Measurements from ENCODE around the gene EFNA5. TPM values are rescaled to one million over a fixed set of nuclear protein-coding genes. Genes with fewer than 3 reads are reported as not detected.
A peak's percentile ranks its signal among the peaks of the same experiment; 100 is the strongest.

EFNA5 gene
- total RNA-seq, 1 donor from 2014 or later = 57.5 TPM

DNA sequence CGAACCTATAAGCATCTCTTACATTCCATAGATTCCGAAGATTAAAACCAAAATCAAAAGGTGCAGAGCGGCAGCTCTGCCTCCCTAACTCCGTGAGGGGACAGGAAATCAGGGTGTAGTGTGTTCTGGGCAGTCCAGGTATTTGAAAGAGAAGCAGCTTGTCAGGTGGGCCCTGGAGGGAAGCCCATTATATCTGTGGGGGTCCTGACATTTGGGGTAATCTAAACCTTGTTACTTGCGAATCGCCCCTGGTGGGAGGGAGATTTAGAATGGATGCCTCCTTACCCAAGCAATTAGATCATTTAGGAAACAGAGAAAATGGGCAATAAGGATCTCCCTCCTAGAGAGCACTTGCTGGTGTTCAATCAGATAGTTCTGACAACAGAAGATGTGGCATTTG, 126.9 kb downstream of the EFNA5 start:
- peaks cover 51% of the 10 kb centered on the region for H3K4me1 Mint-ChIP-seq
- H3K27ac Mint-ChIP-seq = no peak overlapping the region
- no peak overlapping the region for H3K4me3 Mint-ChIP-seq

DNA sequence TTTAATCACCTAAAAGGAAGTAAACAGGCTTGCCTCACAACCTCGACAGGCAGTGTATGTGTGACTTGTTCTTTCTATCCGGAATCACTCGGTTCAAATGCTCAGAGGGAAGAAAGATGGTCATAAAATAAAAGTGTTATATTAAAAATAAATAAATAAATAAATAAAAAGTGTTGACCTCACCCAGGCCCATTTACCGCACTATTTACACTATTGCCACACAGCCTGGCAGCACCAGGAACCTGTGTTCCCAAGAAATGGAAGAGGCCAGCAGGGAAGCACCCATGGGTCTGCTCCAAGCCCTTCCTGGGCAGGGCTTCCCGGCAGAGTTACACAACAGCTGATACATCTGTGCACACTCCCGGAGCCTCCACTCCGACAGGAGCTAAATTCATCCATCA, 127.9 kb downstream of the EFNA5 start:
- H3K27me3 Mint-ChIP-seq (ENCODE audit: low read depth) = no peaks in the 10 kb centered on the region
- DNase-seq (ENCODE audit: low spot score in 2 of 2, unreplicated experiment in 2 of 2) = no peak
- TF ChIP-seq, protein P1, sequence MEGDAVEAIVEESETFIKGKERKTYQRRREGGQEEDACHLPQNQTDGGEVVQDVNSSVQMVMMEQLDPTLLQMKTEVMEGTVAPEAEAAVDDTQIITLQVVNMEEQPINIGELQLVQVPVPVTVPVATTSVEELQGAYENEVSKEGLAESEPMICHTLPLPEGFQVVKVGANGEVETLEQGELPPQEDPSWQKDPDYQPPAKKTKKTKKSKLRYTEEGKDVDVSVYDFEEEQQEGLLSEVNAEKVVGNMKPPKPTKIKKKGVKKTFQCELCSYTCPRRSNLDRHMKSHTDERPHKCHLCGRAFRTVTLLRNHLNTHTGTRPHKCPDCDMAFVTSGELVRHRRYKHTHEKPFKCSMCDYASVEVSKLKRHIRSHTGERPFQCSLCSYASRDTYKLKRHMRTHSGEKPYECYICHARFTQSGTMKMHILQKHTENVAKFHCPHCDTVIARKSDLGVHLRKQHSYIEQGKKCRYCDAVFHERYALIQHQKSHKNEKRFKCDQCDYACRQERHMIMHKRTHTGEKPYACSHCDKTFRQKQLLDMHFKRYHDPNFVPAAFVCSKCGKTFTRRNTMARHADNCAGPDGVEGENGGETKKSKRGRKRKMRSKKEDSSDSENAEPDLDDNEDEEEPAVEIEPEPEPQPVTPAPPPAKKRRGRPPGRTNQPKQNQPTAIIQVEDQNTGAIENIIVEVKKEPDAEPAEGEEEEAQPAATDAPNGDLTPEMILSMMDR (IDR thresholded peaks at IDR 0.05; ENCODE audit: unreplicated experiment) = no peak
- no peaks in the 10 kb centered on the region for H3K9me3 Mint-ChIP-seq
- peak overlapping the region; percentile 90 for H3K27ac Mint-ChIP-seq
- peak overlapping the region; percentile 41 for H3K4me3 Mint-ChIP-seq
- peaks cover 53% of the 10 kb centered on the region for H3K4me1 Mint-ChIP-seq
- no peaks in the 10 kb centered on the region for H3K36me3 Mint-ChIP-seq

More for the DNA sequence above, 126.9 kb downstream of the EFNA5 start:
- no peaks in the 10 kb centered on the region for H3K27me3 Mint-ChIP-seq (ENCODE audit: low read depth)
- no peaks in the 10 kb centered on the region for H3K36me3 Mint-ChIP-seq
- H3K9me3 Mint-ChIP-seq = no peaks in the 10 kb centered on the region
- TF ChIP-seq, protein P1 (IDR thresholded peaks at IDR 0.05; ENCODE audit: unreplicated experiment) = no peak
- no peak for DNase-seq (ENCODE audit: low spot score in 2 of 2, unreplicated experiment in 2 of 2)

DNA sequence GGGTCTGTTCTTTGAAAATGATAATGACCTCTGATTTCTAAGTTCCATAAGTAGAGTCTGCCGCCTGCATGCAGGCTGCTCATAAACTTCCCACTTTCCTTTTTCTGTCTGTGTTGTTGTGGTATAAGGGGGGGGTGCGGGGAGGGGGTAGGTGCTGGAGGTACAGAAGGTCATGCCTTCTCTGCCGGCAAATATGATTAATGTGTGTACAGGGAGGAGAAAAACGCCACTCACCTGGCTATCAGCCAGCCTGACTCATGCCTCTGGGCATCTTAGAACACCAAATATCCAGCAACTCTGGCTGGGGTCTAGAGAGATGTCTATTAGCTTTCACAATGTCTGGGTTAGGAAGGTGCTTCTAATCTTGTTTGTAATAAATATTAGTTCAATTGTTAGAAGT, 128.3 kb downstream of the EFNA5 start:
- peak overlapping the region; percentile 30 for H3K4me3 Mint-ChIP-seq
- no peak for DNase-seq (ENCODE audit: low spot score in 2 of 2, unreplicated experiment in 2 of 2)

DNA sequence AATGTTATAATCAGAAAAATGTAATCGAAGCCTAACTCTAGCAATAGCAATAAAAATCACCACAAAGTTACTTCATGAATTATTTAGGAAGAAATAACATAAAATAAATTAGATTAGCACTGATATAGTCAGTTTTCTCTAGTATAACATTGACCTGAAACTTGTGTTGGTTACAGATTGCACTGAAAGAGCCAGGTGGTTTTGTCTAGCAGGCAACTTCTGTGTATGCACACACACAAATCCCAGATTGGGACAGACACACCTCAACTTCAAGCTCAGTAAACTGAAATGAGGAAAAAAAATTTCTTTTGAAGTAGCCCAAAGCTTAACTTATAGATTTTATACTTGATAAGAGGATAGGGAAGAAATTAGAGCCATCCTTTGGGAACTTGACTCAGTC, 129.3 kb downstream of the EFNA5 start:
- Mint-ChIP-seq H3K4me1 (peaks cover 53% of the 10 kb centered on the region), H3K36me3 (no peaks in the 10 kb centered on the region), H3K9me3 (no peaks in the 10 kb centered on the region), H3K4me3 (no peak overlapping the region), H3K27me3 (ENCODE audit: low read depth) (no peaks in the 10 kb centered on the region), H3K27ac (no peak overlapping the region)
- TF ChIP-seq, protein P1 (IDR thresholded peaks at IDR 0.05; ENCODE audit: unreplicated experiment) = no peak
- DNase-seq (ENCODE audit: low spot score in 2 of 2, unreplicated experiment in 2 of 2) = no peak

More for the DNA sequence above, 128.3 kb downstream of the EFNA5 start:
- Mint-ChIP-seq H3K27me3 (ENCODE audit: low read depth) (no peaks in the 10 kb centered on the region), H3K9me3 (no peaks in the 10 kb centered on the region), H3K27ac (peak overlapping the region; percentile 90), H3K36me3 (no peaks in the 10 kb centered on the region), H3K4me1 (peaks cover 53% of the 10 kb centered on the region)
- TF ChIP-seq, protein P1 (IDR thresholded peaks at IDR 0.05; ENCODE audit: unreplicated experiment) = no peak

DNA sequence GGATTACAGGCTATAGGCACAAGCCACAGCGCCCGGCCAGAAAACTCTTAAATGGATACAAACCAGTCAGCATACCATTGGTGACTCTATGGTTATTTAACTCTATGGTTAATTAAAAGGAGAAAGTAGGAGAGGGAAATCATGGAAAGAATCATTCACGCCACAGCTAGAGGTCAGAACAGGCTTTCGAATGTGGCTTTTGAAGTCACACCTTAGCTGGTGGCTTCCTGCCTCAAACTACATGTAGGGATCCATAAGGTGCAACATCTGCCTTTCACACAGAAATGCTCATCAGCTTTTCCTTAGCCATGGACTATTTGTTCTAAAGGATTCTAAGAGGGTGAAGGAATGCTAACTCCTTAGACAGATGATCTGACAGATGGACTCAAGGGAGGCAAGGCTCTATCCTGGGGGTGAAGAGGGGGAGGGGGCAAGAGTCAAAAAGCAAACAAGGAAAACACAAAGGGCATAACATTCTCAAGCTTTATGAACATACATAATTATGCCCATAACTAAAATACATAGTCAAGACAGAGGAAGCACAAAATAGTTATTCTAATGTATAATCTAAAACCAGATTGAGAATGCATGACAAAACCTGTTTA, 130.9 kb downstream of the EFNA5 start:
- H3K4me3 Mint-ChIP-seq = no peak overlapping the region
- peaks cover 55% of the 10 kb centered on the region for H3K4me1 Mint-ChIP-seq
- no peaks in the 10 kb centered on the region for H3K9me3 Mint-ChIP-seq
- no peaks in the 10 kb centered on the region for H3K27me3 Mint-ChIP-seq (ENCODE audit: low read depth)
- no peak for DNase-seq (ENCODE audit: low spot score in 2 of 2, unreplicated experiment in 2 of 2)
- TF ChIP-seq, protein P1 (IDR thresholded peaks at IDR 0.05; ENCODE audit: unreplicated experiment) = no peak
- H3K36me3 Mint-ChIP-seq = no peaks in the 10 kb centered on the region
- peak overlapping the region; percentile 36 for H3K27ac Mint-ChIP-seq

All from mesothelial cell of epicardium (in vitro differentiated cells).